Measurements from ENCODE around the gene SETD6.

SETD6 gene

GRCh38 chr16:58493756-58494431 is 21.4 kb upstream of the SETD6 start:
- DNase-seq (ENCODE audit: low read depth) = no peak

GRCh38 chr16:58494981-58495520 is 20.3 kb upstream of the SETD6 start:
- DNase-seq (ENCODE audit: low read depth) = peak; percentile 61

- DNase-seq (ENCODE audit: low read depth) = no peak
Measured at GRCh38 chr16:58495521-58496331, 19.6 kb upstream of the SETD6 start.

GRCh38 chr16:58497468-58497867 is 17.8 kb upstream of the SETD6 start:
- no peak for DNase-seq (ENCODE audit: low read depth)

GRCh38 chr16:58497935-58498334 is 17.4 kb upstream of the SETD6 start:
- no peak for DNase-seq (ENCODE audit: low read depth)

- no peak for DNase-seq (ENCODE audit: low read depth)
Measured at GRCh38 chr16:58498341-58499091, 16.8 kb upstream of the SETD6 start.

GRCh38 chr16:58499092-58499511 is 16.2 kb upstream of the SETD6 start:
- no peak for DNase-seq (ENCODE audit: low read depth)

- no peak for DNase-seq (ENCODE audit: low read depth)
Measured at GRCh38 chr16:58499615-58500351, 15.5 kb upstream of the SETD6 start, which contains the start of gene NDRG4. Gene NDRG4 (plus strand): TSS chr16:58500143. CDS start chr16:58500249, 106 bp downstream.

GRCh38 chr16:58500430-58501241 is 14.7 kb upstream of the SETD6 start:
- DNase-seq (ENCODE audit: low read depth) = no peak

GRCh38 chr16:58501242-58502131 is 13.8 kb upstream of the SETD6 start:
- DNase-seq (ENCODE audit: low read depth) = no peak

- no peak for DNase-seq (ENCODE audit: low read depth)
Measured at GRCh38 chr16:58502217-58502921, 12.9 kb upstream of the SETD6 start.

GRCh38 chr16:58503166-58503862 is 12.0 kb upstream of the SETD6 start:
- DNase-seq (ENCODE audit: low read depth) = no peak

- DNase-seq (ENCODE audit: low read depth) = no peak
Measured at GRCh38 chr16:58503863-58504688, 11.2 kb upstream of the SETD6 start.

GRCh38 chr16:58506241-58507194 is 8.8 kb upstream of the SETD6 start:
- DNase-seq (ENCODE audit: low read depth) = no peak

GRCh38 chr16:58507195-58507962 is 7.9 kb upstream of the SETD6 start:
- DNase-seq (ENCODE audit: low read depth) = no peak
